Fibroblast of skin of scalp (primary cell): ENCODE results near the gene SORT1.
"Not testable (repeated sequence)": the region's sequence is repeated elsewhere in the genome, so short reads cannot be mapped to it uniquely, and the experiment has no call there.

Experiments
- DNase-seq: peaks from one replicate; pipeline ENCODE4 v3.0.0-alpha.2; 2013

The SORT1 gene

DNA sequence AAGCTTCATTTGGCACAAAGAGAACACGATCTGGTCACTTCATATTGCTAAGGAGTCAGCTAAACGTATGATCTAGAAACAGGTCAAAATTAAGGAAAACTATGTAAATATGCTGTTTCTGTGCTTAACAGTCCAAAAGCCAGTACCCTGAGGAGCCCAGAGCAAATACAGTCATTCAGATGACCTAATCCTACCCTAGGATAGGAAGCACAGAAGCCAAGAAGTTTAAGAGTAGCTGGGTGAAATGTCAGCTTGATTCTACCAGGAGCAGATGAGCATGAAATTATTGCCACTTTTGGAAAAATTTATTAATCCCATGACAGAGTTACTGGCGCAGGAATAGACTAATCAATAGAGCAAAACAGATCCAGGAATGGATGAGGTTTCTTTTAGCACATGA is 18.3 kb downstream of the SORT1 start:
- peak; percentile 37 for DNase-seq

GRCh38 chr1:109377698-109378097 is 20.0 kb downstream of the SORT1 start:
- DNase-seq, result no peak

- DNase-seq, result not testable (repeated sequence)
Measured at GRCh38 chr1:109373696-109374095, 24.0 kb downstream of the SORT1 start.

- DNase-seq, result no peak
Measured at GRCh38 chr1:109373126-109373525, 24.6 kb downstream of the SORT1 start.

DNA sequence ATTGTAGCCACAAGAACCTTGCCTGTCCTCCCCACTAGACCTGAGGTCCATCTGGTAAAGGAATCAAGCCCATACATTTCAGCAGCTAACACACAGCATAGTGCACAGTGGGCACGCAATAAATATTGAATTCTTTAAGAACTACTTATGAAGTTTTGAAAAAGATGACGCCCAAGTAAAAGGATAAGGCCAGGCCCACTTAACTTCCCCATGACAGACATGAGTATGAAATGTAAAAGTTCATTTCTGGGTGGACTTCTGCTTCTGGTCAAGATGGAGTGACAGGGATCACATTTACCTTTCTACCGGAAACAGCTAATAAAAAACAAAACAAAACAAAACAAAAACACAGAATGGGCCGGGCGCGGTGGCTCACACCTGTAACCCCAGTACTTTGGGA is 25.4 kb downstream of the SORT1 start:
- no peak for DNase-seq

DNA sequence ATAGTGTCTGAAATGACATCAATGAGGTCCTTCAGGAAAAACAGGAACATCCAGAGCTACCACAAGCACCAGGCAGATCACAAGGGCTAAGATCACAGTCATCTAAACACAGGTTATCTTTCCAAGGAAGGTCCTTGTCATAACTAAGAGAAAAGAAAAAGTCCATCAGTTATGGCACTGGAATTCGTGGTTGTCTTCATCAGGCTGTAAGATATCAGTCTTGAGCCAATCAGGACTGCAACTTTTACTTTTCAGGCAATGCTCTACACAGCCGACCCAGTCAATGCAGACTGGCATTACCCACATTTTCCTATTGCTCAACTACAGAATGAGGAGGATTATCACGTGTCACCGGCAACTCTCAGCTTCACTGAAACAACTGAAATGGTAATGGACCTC is 26.4 kb downstream of the SORT1 start:
- DNase-seq, result peak; percentile 80

DNA sequence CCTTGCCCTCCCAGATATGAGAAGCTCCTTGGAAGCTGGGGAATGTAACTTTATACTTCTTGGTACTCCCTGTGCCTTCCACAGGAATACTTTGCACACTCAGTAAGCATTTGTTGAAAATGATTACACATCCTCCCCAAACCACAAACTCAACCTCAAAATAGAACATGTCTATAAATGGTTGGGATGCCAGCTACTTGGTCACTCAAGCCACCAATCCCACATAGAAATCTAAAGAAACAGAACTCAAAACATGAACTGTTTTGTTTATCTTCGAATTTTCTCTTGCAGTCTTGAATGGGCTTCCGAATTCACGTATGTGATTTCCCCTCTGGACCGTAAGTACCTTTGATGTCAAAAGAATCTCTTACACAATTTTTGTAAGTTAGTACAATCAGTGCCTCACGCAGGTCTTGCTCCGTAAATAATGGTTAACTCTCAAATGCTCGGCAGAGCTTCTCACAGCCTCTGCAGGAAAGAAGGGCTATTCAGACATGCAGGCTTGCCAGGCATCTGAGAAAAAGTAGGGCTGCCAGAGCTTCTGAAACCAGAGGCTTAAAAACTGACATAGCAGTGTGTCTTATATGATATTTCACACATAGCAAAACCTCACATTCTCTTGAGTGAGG is 26.9 kb downstream of the SORT1 start:
- peak; percentile 98 for DNase-seq

DNA sequence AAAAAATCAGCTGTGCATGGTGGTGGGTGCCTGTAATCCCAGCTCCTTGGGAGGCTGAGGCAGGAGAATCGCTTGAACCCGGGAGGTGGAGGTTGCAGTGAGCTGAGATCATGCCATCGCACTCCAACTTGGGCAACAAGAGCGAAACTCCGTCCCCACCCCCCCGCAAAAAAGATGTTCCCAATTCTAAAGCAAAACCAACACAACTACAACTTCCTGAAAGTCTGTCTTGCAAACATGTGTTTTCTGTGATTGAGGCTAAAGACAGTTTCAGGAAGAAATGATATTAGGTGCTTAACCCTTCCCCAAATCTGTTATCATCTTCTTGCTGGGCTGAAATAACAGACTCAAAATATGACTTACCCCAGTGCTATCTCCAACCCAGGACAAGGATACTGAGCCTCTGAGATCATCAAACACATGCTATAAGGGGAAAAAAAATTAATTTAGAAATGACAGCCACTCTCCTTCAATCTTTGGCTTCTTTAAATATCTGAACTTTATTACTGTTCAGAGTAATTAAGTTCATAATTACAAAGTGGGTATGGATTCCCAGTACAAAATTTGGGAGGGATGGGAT is 28.5 kb downstream of the SORT1 start:
- peak; percentile 76 for DNase-seq

- DNase-seq, result no peak
Measured at GRCh38 chr1:109368464-109368863, 29.3 kb downstream of the SORT1 start.

- no peak for DNase-seq
Measured at GRCh38 chr1:109367626-109368025, 30.1 kb downstream of the SORT1 start.

DNA sequence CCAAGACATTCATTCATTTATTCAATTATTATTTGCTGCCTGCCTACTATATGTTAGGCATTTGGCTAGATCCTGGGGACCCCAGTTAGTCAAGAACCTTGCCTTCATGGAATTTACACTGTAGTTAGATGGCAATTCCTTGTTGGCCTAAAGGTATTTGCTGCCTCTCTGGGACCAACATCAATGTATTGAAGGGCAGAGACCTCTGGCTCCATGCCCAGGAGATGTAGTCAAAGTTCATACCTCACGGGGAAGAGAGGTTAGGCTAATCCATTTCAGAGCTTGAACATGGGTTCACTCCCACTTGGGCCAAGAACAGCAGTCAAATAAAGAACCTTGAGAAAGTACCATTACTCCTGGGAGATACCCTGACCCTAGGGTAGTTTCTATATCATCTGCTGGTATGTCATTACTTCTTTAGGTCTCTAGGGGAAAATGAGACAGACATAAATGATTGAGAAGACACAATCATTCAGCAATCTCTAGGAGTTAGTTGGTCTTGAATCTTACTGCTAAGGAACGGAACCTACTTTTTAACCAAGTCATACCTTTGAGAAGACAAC is 32.0 kb downstream of the SORT1 start:
- no peak for DNase-seq

DNA sequence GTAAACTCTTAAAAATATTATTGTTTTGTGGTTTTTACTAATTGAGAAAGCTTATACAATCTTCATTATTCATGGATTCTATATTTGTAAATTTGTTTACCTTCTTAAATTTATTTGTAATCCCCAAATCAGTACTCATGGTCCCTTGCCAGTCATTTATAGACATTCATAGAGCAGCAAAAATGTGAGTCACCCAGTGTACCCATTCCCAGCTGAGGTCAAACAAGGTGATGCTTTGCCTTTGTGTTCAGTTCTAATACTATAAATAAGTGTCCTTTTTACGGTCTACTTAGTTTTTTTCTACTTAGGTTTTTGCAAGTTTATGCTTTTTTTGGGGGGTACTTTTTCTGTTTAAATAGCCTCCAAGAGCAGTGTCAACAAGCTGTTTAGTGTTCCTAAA is 36.1 kb downstream of the SORT1 start:
- peak; percentile 43 for DNase-seq

DNA sequence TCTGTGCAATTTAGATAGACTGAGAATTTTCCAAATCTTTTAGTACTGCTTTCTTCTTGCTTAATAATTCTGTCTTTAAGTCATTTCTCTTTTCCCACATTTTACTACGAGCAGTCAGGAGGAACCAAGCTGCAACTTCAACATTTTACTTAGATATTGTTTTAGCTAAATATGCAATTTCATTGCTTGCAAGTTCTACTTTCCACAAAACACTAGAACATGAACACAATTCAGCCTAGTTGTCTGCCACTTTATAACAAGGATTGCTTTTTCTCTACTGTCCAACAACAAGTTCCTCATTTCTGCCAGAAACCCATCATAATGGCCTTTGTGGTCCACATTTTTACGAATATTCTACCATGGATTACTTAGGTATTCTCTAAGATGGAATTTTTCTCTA is 36.6 kb downstream of the SORT1 start:
- DNase-seq, result no peak

- DNase-seq, result no peak
Measured at GRCh38 chr1:109357616-109358015, 40.1 kb downstream of the SORT1 start.

- DNase-seq, result no peak
Measured at GRCh38 chr1:109356915-109357314, 40.8 kb downstream of the SORT1 start.

DNA sequence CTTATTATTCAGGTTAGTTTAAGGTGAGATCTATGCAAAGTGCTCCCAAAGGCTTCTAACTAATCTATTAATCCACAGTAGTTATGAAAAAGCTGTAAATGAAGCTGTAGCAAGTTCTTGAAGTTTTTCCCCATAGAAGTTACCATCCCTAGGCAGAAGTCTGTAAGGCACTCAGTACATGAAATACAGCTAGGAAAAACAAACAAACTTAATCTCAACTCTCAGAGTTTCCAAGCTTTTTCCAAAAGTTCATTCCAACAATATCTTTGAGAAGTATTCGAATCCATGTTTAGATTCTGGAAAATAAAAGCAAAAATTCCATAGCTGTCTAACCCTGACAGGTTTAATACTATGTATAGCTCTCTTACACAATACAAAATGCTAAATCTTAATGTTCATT is 41.2 kb downstream of the SORT1 start:
- DNase-seq, result no peak

- DNase-seq, result no peak
Measured at GRCh38 chr1:109354929-109355328, 42.8 kb downstream of the SORT1 start.

DNA sequence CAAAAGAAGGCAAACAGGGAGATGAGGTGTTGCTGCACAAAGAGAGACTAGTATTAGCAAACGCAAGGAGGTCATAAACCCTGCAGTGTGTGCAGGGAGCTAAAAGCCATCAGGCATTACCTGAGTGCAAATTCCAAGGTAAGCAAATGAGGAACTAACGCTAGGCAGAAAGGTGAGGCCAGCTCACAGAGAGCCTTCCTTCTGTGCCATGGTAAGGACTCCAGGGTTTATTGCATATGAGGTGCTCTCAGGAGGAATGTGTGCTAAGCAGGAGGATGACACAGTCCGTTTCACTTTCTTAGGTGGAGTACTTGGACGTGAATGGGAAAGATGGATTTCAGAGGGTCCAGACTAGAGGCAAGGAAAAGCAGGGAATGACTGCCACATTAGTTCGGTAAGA is 46.3 kb downstream of the SORT1 start:
- DNase-seq, result no peak

DNA sequence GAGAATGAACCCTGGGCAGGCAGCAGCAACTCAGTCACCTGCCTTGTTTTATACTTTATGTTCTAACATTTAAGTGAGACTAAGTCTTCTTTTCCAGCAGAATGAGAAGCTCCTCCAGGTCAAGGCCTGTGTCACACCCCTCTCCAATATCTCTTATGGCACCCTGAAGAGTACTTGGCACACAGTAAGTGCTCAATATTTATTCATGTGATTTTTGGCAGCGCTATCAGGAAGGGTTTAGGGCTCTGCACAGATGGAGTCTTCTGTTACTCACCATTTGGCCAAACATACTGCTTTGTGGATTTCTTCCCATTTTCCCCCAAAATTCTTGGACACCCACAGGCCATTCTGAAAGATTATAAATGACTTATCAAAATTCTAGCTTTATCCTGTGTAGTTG is 47.1 kb downstream of the SORT1 start:
- no peak for DNase-seq

DNA sequence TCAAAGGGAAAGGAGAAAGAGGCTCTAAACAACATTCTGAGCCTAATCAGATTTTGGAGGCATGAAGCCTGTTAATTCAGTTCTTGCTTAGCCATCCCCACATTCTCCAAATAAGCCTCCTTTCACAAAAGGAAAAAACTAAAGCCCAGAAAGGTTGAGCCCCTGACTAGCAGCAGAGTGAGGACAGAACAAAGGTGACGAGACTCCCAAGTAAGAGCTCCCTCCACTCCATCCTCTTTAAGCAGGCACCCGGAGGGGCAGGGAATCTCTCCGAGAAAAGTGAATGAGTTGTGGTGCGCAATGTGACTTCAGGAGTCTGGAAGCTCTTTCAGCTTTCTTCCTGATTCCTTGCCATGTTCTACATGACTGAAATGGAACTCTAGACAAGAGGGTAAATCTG is 47.5 kb downstream of the SORT1 start:
- no peak for DNase-seq

- DNase-seq, result no peak
Measured at GRCh38 chr1:109347511-109347910, 50.2 kb downstream of the SORT1 start.

DNA sequence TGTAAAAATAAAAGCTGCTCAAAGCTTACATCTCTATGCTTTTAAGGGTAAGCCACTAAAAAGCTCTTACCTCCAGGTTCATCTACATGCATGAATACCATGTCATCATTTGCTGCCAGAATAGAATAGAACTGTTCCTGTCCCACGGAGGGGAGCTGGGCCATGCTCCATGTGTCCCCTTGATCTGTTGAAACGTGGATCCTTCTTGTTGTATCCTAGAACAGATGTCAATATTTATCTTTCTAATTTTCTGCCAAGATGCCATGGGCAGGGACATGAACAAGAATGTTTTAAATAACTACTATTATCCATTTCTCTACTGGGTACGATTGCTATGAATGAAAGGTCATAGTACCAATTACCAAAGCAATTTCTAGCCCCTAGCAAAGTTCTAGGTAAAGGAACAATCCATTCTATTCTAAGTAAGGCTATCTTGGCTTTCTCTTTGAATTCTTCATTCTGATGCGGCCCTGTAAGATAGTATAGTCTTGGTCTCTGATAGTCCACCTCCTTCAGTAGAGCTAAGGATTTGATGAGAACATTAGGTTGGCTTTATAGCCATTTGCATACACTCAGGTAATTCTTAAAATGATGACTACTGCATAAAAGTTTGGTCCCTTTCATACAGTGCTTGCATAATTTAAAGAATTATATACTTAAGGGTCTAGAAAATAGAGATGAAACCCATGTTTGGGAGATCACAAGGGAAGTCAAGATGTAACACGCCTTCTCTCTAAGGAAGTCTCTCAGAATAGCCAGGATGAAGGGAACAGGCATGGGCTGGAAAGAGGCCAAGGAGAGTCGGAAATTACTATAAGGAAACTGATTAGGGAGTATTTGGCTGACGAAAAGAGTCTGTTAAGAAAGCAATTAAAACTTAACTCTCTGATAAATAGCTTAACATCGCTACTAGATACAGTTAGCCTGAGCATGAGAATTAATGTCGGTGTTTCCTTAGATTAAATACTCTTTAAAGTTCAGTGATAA is 55.5 kb downstream of the SORT1 start:
- DNase-seq, result no peak

DNA sequence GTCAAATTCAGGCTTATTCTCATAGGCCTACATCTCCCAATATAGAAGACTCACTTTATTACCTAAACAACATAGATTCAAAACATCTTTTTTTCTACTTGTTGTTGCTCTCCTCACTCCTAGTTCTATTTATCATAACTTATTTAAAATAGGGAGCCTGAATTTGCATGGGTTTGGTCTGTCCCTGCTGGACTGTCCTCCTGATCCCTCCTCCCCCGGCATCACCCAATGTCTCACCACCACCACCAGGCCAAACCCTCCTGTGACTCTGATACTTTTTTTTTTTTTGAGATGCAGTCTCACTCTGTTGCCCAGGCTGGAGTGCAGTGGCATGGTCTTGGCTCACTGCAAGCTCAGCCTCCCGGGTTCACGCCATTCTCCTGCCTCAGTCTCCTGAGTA is 59.1 kb downstream of the SORT1 start:
- no peak for DNase-seq
